ENCODE measurements around the gene TRMT2A. TPM values are rescaled to one million over a fixed set of nuclear protein-coding genes. Genes with fewer than 3 reads are reported as not detected.

The TRMT2A gene
- total RNA-seq, 1 donor from 2014 or later = 24.3 TPM

DNA sequence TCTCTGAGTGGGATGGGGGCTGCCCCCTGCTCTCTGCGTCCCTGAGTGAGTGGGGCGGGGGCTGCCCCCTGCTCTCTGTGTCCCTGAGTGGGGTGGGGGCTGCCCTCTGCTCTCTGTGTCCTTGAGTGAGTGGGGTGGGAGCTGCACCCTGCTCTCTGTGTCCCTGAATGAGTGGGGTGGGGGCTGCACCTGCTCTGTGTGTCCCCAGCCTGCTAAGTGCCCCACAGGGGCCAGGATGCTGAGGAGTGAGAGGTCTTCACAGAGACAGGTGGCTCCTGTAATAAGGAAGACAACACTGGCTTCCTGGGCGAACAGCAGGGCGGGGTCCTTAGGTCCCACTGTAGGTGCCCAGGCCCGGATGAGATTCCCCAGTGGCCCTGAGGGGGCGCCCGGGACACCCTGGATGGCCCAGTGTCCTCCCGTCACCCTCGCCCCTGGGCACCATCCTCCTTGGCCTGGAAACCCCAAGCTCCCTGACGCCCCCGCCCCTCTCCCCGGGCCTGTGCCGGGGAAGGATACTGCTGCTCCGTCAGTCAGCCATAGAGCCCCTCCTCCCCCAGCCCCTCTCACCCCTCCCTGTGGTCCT, 37.7 kb upstream of the TRMT2A start:
- Histone ChIP-seq H3K4me3 (no peak overlapping the region), H3K36me3 (no peaks in the 10 kb centered on the region), H2AFZ (replicated peaks) (no peak overlapping the region), H3K27me3 (no peaks in the 10 kb centered on the region), H3K4me1 (peaks cover 9% of the 10 kb centered on the region), H3K9me3 (ENCODE audit: low read depth) (no peaks in the 10 kb centered on the region), H3K4me2 (no peak overlapping the region), H3K27ac (no peak overlapping the region), H3K79me2 (ENCODE audit: low read depth) (no peaks in the 10 kb centered on the region), H3F3A (ENCODE audit: low read depth) (no peaks in the 10 kb centered on the region), H3K9ac (no peak overlapping the region), H4K20me1 (ENCODE audit: low read depth) (no peaks in the 10 kb centered on the region)
- TF ChIP-seq, protein P1, sequence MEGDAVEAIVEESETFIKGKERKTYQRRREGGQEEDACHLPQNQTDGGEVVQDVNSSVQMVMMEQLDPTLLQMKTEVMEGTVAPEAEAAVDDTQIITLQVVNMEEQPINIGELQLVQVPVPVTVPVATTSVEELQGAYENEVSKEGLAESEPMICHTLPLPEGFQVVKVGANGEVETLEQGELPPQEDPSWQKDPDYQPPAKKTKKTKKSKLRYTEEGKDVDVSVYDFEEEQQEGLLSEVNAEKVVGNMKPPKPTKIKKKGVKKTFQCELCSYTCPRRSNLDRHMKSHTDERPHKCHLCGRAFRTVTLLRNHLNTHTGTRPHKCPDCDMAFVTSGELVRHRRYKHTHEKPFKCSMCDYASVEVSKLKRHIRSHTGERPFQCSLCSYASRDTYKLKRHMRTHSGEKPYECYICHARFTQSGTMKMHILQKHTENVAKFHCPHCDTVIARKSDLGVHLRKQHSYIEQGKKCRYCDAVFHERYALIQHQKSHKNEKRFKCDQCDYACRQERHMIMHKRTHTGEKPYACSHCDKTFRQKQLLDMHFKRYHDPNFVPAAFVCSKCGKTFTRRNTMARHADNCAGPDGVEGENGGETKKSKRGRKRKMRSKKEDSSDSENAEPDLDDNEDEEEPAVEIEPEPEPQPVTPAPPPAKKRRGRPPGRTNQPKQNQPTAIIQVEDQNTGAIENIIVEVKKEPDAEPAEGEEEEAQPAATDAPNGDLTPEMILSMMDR (IDR thresholded peaks at IDR 0.05) = no peak
- TF ChIP-seq EZH2phosphoT487 (IDR thresholded peaks at IDR 0.05) (no peak), EZH2 (IDR thresholded peaks at IDR 0.05) (no peak)
- H3K4me3 Mint-ChIP-seq = no peak overlapping the region
- H3K4me1 Mint-ChIP-seq = peaks cover 40% of the 10 kb centered on the region
- H3K27ac Mint-ChIP-seq = peak overlapping the region; percentile 97
- no peaks in the 10 kb centered on the region for H3K9me3 Mint-ChIP-seq
- H3K36me3 Mint-ChIP-seq = no peaks in the 10 kb centered on the region
- no peaks in the 10 kb centered on the region for H3K27me3 Mint-ChIP-seq (ENCODE audit: insufficient read depth, low read depth)
- no peak for DNase-seq (ENCODE audit: low spot score)

DNA sequence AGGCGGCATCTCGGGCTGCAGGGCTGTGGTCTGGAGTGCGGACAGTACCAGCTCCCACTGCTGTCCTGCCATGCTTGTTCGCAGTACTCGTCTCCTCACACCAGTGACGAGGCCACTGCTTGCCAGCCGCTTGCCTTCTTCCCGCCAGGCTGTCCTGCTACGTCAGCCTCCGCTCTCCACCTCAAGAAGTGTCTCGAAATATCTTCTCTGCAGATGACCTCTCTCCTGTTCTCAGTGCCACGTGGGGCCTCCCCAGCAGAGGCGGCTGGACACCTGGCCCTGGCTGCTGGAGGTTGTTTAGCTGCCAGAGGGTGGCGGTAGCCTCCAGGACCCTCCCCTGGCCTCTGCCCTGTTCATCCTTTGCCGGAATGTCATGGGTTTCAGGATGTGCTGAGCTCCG, 36.9 kb upstream of the TRMT2A start:
- no peak overlapping the region for H3K4me3 Mint-ChIP-seq
- H3K4me1 Mint-ChIP-seq = peaks cover 39% of the 10 kb centered on the region
- no peaks in the 10 kb centered on the region for H3K9me3 Mint-ChIP-seq
- no peak overlapping the region for H3K4me3 ChIP-seq
- no peaks in the 10 kb centered on the region for H3K27me3 ChIP-seq
- H3K36me3 Mint-ChIP-seq = no peaks in the 10 kb centered on the region
- DNase-seq (ENCODE audit: low spot score) = peak; percentile 62
- no peaks in the 10 kb centered on the region for H3F3A ChIP-seq (ENCODE audit: low read depth)
- H3K27me3 Mint-ChIP-seq (ENCODE audit: insufficient read depth, low read depth) = no peaks in the 10 kb centered on the region
- no peaks in the 10 kb centered on the region for H3K9me3 ChIP-seq (ENCODE audit: low read depth)
- no peak overlapping the region for H3K4me2 ChIP-seq
- H3K36me3 ChIP-seq = no peaks in the 10 kb centered on the region
- H3K4me1 ChIP-seq = peaks cover 9% of the 10 kb centered on the region
- no peak overlapping the region for H3K9ac ChIP-seq
- no peak for TF ChIP-seq EZH2phosphoT487 (IDR thresholded peaks at IDR 0.05)
- TF ChIP-seq, protein P1 (IDR thresholded peaks at IDR 0.05) = peak; percentile 44
- H3K27ac Mint-ChIP-seq = no peak overlapping the region
- no peak overlapping the region for H3K27ac ChIP-seq
- H2AFZ ChIP-seq (replicated peaks) = no peak overlapping the region
- H3K79me2 ChIP-seq (ENCODE audit: low read depth) = no peaks in the 10 kb centered on the region
- no peaks in the 10 kb centered on the region for H4K20me1 ChIP-seq (ENCODE audit: low read depth)

DNA sequence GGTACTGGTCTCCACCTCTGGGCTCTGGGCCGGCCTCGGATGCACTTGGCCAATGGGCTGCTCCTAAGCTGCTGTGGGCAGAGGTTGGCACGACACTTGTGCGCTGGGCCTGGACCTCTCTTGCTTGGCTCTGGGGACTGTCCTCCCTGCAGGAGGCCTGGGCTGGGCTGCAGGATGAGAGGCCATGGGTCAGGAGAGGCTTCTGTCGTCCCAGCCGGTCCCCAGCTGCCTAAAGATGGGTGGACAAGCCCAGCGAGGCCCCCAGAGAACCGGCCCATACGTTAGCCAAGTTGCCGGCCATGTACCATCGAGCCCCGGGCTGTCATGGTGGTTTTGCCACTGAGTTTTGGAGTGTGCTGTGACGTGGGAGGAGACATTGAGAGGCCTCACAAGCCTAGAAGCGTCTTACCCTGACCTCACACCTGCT, 35.5 kb upstream of the TRMT2A start:
- Histone ChIP-seq H3K79me2 (ENCODE audit: low read depth) (no peaks in the 10 kb centered on the region), H3K27ac (no peak overlapping the region), H3F3A (ENCODE audit: low read depth) (no peaks in the 10 kb centered on the region), H3K4me1 (peaks cover 9% of the 10 kb centered on the region), H3K27me3 (no peaks in the 10 kb centered on the region), H3K9me3 (ENCODE audit: low read depth) (no peaks in the 10 kb centered on the region), H3K4me3 (no peak overlapping the region), H3K36me3 (no peaks in the 10 kb centered on the region), H4K20me1 (ENCODE audit: low read depth) (no peaks in the 10 kb centered on the region), H3K9ac (no peak overlapping the region), H2AFZ (replicated peaks) (no peak overlapping the region), H3K4me2 (no peak overlapping the region)
- Mint-ChIP-seq H3K4me1 (peaks cover 36% of the 10 kb centered on the region), H3K27me3 (ENCODE audit: insufficient read depth, low read depth) (no peaks in the 10 kb centered on the region), H3K4me3 (no peak overlapping the region), H3K27ac (no peak overlapping the region), H3K9me3 (no peaks in the 10 kb centered on the region), H3K36me3 (no peaks in the 10 kb centered on the region)
- TF ChIP-seq EZH2 (IDR thresholded peaks at IDR 0.05) (no peak), EZH2phosphoT487 (IDR thresholded peaks at IDR 0.05) (no peak)
- TF ChIP-seq, protein P1 (IDR thresholded peaks at IDR 0.05) = no peak
- DNase-seq (ENCODE audit: low spot score) = no peak
